Measurements from ENCODE around the gene LIN52.

The LIN52 gene, protein sequence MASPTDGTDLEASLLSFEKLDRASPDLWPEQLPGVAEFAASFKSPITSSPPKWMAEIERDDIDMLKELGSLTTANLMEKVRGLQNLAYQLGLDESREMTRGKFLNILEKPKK

GRCh38 chr14:74084277-74085046 lies at the start of gene LIN52, which contains the start of gene ALDH6A1:
TSS of gene LIN52 (plus strand) at chr14:74084956. CDS start at chr14:74084975, 19 bp downstream.
TSS of gene ALDH6A1 (minus strand) at chr14:74084453. CDS start at chr14:74084394, 59 bp downstream.
- DNase-seq, result peak; percentile 100

DNA sequence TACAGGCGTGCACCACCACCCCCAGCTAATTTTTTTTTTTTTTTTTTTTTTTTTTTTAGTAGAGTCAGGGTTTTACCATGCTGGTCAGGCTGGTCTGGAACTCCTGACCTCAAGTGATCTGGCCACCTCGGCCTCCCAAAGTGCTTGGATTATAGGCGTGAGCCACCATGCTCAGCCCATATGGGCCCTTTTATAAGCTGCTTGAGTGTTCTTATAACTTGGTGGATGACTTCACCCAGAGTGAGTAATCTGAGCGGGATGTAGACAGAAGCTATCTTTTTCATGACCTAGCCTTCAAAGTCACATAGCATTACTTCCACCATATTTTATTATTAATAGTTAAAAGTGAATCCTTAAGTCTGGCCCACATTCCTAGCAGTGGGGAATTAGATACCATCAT lies 49.2 kb upstream of the LIN52 start:
- DNase-seq, result no peak

DNA sequence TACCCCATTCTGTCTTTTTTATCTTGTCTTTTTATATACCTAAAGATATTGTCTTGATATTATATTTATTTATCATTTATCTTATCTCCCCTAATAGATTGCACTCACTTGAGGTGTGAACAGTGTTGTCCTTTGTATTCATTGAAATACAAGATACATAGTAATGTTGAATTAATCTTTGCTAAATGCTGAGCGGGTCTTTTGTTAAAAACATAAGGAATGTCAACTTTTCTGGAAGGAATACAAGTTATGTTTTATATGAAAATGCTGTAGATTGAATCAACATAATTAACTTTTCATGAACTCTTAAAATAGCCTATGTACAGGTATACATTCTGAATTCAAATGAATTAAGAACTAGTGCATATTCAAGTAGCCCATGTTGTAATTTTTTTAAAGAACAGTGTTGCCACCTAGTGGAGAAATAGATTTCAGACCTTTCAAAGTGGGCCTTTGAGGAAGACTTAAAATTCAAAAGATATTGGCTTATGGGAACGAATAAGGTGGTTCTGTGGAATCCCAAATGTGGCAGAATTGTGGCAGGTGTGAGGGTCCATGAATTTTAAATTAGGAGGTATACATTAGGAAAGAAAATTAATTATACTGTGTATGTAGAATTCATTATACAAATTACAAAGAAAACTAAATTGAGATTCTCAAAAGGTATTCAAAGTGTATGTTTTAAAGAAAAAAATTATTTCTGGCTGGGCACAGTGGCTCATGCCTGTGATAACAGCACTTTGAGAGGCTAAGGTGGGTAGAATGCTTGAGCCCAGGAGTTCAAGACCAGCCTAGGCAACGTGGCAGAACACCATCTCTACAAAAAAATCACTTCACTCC lies 46.5 kb upstream of the LIN52 start:
- DNase-seq, result no peak

DNA sequence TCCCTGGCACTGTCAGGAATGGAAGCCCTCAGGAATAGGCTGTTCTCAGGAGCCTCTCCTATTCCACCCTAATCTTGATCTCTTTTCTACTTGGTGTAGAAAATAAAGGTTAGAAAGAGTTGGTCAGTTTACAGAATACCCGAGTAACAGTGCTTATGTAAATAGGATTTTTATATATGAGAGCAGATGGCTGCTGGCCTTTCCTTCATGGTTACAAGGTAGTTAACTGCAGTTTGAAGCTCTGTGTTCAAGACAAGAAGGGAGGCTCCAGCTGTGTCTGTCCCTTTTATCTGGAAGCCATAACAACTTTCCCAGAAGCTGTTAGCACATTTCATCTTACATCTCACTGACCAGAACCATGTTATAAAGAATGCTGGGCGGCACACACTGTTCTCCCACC lies 42.5 kb upstream of the LIN52 start:
- no peak for DNase-seq

DNA sequence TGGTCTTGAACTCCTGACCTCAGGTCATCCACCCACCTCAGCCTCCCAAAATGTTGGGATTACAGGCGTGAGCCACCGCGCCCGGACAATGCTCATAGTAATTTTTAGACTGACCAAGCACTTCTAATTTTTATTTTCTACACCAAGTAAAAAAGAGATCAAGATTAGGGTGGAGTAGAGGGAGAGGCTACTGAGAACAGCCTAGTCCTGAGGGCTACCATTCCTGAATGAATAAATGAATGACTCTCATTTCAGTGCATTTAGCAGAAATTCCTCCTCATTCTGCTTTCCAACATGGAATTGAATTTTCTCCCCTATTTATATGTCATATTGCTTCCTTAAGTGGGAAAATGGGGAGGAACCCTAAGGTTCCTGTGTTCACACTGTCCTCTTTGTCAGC lies 39.2 kb upstream of the LIN52 start:
- no peak for DNase-seq

DNA sequence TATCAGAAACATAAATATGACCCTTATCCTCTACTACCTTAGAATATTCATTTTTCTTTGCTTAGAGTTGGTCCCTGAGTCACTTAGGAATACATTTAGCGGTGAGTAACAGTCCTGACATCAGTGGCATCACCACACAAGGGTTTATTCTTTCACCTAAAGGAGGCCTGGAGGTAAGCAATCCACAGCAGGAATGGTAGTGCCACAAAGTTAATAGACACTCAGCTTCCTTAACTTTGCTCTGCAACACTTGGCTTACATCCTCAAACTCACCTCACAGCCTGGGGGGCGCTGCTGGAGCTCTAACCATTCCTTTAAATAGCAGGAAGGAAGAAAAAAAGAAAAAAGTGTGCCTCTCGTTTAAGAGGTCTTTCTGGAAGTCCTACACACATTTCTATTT lies 36.5 kb upstream of the LIN52 start:
- no peak for DNase-seq

- no peak for DNase-seq
Measured at GRCh38 chr14:74049876-74050495, 34.8 kb upstream of the LIN52 start.

DNA sequence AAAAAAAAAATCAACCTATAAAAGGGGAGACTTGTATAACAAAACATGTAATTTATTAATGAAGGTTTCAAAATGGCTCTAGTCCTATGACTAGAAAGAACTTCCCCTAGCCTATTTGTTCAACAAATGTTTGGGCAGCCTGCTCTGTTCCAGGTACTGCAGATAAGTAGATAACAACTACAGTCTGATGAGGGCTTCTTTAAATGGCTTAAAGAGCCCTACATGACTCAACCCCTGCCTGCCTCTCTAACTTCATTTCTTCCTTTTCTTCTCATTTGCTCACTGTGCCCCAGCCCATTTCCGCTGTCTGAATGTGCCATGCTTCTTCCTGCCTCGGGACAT lies 22.0 kb upstream of the LIN52 start:
- DNase-seq, result no peak

- DNase-seq, result no peak
Measured at GRCh38 chr14:74064426-74064825, 20.3 kb upstream of the LIN52 start.

DNA sequence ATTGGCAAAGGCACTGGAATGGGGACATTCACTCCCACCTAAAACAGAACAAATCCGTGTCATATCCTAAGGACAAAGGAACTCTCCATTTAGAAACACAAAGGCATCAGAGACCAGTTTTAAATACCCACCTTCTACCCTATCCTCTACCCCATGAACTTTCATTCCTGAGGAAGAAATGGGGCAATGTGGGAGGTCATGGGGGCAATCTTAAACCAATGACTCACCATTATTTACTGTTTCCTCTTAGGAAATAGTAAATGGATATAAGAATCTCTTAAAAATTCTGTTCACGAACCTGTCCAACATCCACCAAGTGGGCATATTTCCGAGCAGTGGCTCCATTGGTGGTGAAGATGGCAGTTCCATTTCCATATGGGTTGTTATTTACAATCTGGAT lies 19.9 kb upstream of the LIN52 start:
- DNase-seq, result no peak

- no peak for DNase-seq
Measured at GRCh38 chr14:74065746-74066575, 18.8 kb upstream of the LIN52 start.

DNA sequence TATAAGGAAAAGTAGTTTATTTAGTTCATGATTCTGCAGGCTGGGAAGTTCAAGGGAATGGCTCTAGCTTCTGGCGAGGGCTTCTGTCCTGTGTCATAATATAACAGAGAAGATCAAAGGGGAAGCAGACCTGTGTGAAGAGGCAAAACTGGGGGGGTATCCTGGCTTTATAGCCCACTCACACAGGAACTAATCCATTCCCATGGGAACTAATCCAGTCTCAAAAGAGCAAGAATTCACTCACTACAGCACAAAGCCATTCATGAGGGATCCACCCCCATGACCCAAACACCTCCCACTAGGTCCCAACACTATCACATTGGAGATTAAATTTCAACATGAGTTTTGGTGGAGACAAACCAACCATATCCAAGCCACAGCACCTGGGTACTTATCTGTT lies 7.4 kb upstream of the LIN52 start:
- DNase-seq, result no peak

- DNase-seq, result no peak
Measured at GRCh38 chr14:74080820-74081460, 3.8 kb upstream of the LIN52 start.

DNA sequence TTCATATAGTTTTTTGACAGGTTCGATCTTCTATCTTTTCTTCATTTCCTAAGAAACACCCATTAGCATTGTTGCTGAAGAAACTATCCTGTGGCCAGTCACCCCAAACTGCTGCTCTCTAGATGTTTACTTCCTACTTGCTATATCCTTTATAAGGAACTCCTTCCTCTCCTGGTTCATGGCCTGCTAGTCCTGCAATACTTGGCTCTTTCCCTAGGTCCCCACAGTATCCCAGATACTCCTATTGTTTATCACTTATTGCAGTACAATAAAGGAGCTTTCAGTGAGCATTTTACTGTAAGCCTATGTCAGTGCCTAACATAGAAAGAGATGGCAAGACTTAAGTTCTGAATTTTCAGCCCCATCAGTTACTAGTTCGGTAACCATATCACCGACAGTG lies 3.3 kb upstream of the LIN52 start:
- DNase-seq, result no peak

DNA sequence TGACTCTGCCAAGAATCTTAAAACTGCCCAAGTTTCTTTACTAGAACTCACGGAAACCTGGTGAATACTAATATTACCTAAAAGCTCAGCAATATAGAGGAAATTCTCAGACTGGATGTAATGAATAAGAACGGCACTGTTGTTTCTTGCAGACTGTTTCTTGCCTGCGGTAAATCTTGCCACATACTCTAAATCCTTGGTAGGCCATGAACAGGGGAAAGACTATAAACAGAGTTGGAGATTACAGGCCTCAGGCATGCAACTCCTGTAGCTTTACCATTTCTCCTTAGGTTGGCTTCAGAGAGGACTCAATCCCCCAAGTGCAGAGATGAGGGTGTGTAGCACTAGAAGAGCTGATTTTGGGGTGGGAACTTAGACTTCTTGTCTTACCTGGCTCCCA lies 1.6 kb upstream of the LIN52 start:
- DNase-seq, result no peak

DNA sequence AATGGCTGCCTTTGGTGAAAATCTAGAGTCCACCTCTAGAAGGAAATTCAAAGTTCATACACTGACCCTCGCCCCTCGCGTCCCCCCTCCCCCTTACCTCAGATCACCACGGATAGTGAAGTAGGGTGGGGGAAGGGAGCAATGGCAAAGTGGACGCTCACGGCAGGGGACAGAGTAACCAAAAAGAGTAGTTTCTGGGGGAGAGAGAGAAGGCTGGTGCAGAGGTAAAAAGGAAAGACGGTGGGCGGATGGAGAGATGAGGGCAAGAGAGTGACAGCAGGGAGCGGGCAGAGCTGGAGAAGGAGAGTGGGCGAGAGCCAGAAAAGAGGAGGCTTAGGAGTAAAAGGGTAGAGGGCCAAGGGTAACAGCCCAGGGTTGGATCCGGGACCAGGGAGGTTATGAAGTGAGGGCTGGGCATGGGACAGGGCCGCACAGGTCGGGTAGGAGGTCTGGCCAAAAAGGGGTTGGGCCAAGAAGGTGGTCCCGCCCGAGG lies 926 bp upstream of the LIN52 start:
- no peak for DNase-seq

GRCh38 chr14:74085047-74085637 lies 386 bp downstream of the LIN52 start:
- DNase-seq, result peak; percentile 48

DNA sequence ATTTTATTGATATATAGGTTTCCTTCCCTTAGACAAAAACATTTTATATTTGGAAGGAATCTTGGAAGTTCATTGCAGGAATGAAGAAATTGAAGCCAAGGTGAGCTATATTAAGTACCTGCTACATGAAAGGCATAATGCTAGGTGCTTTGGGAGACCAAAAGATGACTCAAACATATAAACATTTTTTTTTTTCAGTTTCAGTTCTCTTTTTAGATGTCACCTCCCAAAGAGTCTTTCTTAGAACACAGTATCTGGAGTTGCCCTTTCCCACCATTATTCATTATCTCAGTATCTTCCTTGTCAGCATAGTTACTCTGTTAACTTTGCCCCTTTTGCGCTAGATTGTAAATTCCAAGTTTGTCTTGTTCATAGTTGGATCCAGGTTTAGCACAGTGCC lies 1.1 kb downstream of the LIN52 start:
- no peak for DNase-seq

- DNase-seq, result no peak
Measured at GRCh38 chr14:74089251-74090020, 4.7 kb downstream of the LIN52 start.

- DNase-seq, result no peak
Measured at GRCh38 chr14:74105381-74105780, 20.6 kb downstream of the LIN52 start.

GRCh38 chr14:74109369-74109768 lies 24.6 kb downstream of the LIN52 start:
- DNase-seq, result no peak
